Measurements from ENCODE around the gene C1orf21.

Gene C1orf21

GRCh38 chr1:184405094-184405800 lies 18.4 kb downstream of the C1orf21 start:
- H3K27ac ChIP-seq (ENCODE audit: low read depth, low read length, poor library complexity, severe bottlenecking), result no peak overlapping the region
- TF ChIP-seq EZH2 (IDR thresholded peaks at IDR 0.05; ENCODE audit: borderline replicate concordance, low read length) (no peak), CTCF (IDR thresholded peaks at IDR 0.05; ENCODE audit: low read length) (no peak)
- no peaks in the 10 kb centered on the region for H3K9me3 ChIP-seq (ENCODE audit: low read length)
- no peaks in the 10 kb centered on the region for H3K27me3 ChIP-seq (ENCODE audit: insufficient read depth, low read length)
- H3K4me2 ChIP-seq (ENCODE audit: low read length), result no peak overlapping the region
- H3K9me2 ChIP-seq (ENCODE audit: low read depth, low read length), result no peaks in the 10 kb centered on the region
- no peak overlapping the region for H3K4me3 ChIP-seq (ENCODE audit: low read depth, low read length, poor library complexity, severe bottlenecking)
- no peaks in the 10 kb centered on the region for H3K36me3 ChIP-seq (ENCODE audit: insufficient read depth, low read length)
- H3F3A ChIP-seq (ENCODE audit: insufficient read depth, low read length), result no peaks in the 10 kb centered on the region
- H3K79me2 ChIP-seq (ENCODE audit: insufficient read depth, low read length), result no peaks in the 10 kb centered on the region
- H3K4me1 ChIP-seq (ENCODE audit: insufficient read depth, low read length, severe bottlenecking), result no peaks in the 10 kb centered on the region
- H3K9ac ChIP-seq (ENCODE audit: low read length), result no peak overlapping the region
- no peak overlapping the region for H2AFZ ChIP-seq (ENCODE audit: low read length)
- no peaks in the 10 kb centered on the region for H4K20me1 ChIP-seq (ENCODE audit: insufficient read depth, low read length)

GRCh38 chr1:184405801-184406142 lies 18.9 kb downstream of the C1orf21 start:
- Histone ChIP-seq H3K27ac (ENCODE audit: low read depth, low read length, poor library complexity, severe bottlenecking) (no peak overlapping the region), H3K9me2 (ENCODE audit: low read depth, low read length) (no peaks in the 10 kb centered on the region), H3K4me2 (ENCODE audit: low read length) (no peak overlapping the region), H3K4me1 (ENCODE audit: insufficient read depth, low read length, severe bottlenecking) (no peaks in the 10 kb centered on the region), H3K36me3 (ENCODE audit: insufficient read depth, low read length) (no peaks in the 10 kb centered on the region), H2AFZ (ENCODE audit: low read length) (no peak overlapping the region), H3K9me3 (ENCODE audit: low read length) (no peaks in the 10 kb centered on the region), H3K79me2 (ENCODE audit: insufficient read depth, low read length) (no peaks in the 10 kb centered on the region), H3K4me3 (ENCODE audit: low read depth, low read length, poor library complexity, severe bottlenecking) (no peak overlapping the region), H3K9ac (ENCODE audit: low read length) (no peak overlapping the region), H3K27me3 (ENCODE audit: insufficient read depth, low read length) (no peaks in the 10 kb centered on the region), H4K20me1 (ENCODE audit: insufficient read depth, low read length) (no peaks in the 10 kb centered on the region), H3F3A (ENCODE audit: insufficient read depth, low read length) (no peaks in the 10 kb centered on the region)
- TF ChIP-seq EZH2 (IDR thresholded peaks at IDR 0.05; ENCODE audit: borderline replicate concordance, low read length), result no peak
- TF ChIP-seq CTCF (IDR thresholded peaks at IDR 0.05; ENCODE audit: low read length), result no peak

GRCh38 chr1:184406479-184406878 lies 19.6 kb downstream of the C1orf21 start:
- TF ChIP-seq CTCF (IDR thresholded peaks at IDR 0.05; ENCODE audit: low read length) (no peak), EZH2 (IDR thresholded peaks at IDR 0.05; ENCODE audit: borderline replicate concordance, low read length) (no peak)
- H3K4me1 ChIP-seq (ENCODE audit: insufficient read depth, low read length, severe bottlenecking), result no peaks in the 10 kb centered on the region
- H3K9me2 ChIP-seq (ENCODE audit: low read depth, low read length), result no peaks in the 10 kb centered on the region
- H3F3A ChIP-seq (ENCODE audit: insufficient read depth, low read length), result no peaks in the 10 kb centered on the region
- no peaks in the 10 kb centered on the region for H4K20me1 ChIP-seq (ENCODE audit: insufficient read depth, low read length)
- no peak overlapping the region for H3K9ac ChIP-seq (ENCODE audit: low read length)
- H3K4me2 ChIP-seq (ENCODE audit: low read length), result no peak overlapping the region
- H3K4me3 ChIP-seq (ENCODE audit: low read depth, low read length, poor library complexity, severe bottlenecking), result no peak overlapping the region
- no peak overlapping the region for H2AFZ ChIP-seq (ENCODE audit: low read length)
- H3K9me3 ChIP-seq (ENCODE audit: low read length), result no peaks in the 10 kb centered on the region
- H3K79me2 ChIP-seq (ENCODE audit: insufficient read depth, low read length), result no peaks in the 10 kb centered on the region
- H3K27ac ChIP-seq (ENCODE audit: low read depth, low read length, poor library complexity, severe bottlenecking), result no peak overlapping the region
- H3K27me3 ChIP-seq (ENCODE audit: insufficient read depth, low read length), result no peaks in the 10 kb centered on the region
- H3K36me3 ChIP-seq (ENCODE audit: insufficient read depth, low read length), result no peaks in the 10 kb centered on the region
